HG02678 (cell line): Measurements from ENCODE around the gene CYP4F11.
"Not testable (repeated sequence)": the region's sequence is repeated elsewhere in the genome, so short reads cannot be mapped to it uniquely, and the experiment has no call there.

ENCODE experiments used
- ATAC-seq: cut with Tn5 transposase; IDR thresholded peaks from one replicate; pipeline ENCODE4 v1.9.1; 2021; ENCODE audit warnings: mild to moderate bottlenecking, moderate library complexity; ENCODE audit not compliant: unreplicated experiment

Gene CYP4F11

GRCh38 chr19:15885167-15885566, 49.2 kb downstream of the CYP4F11 start:
- ATAC-seq = no peak

GRCh38 chr19:15883329-15883728, 51.0 kb downstream of the CYP4F11 start:
- ATAC-seq = not testable (repeated sequence)

- no peak for ATAC-seq
Observed at GRCh38 chr19:15874821-15875474, 59.4 kb downstream of the CYP4F11 start.

- ATAC-seq = not testable (repeated sequence)
Observed at GRCh38 chr19:15873771-15874170, 60.6 kb downstream of the CYP4F11 start.

GRCh38 chr19:15871570-15871969, 62.8 kb downstream of the CYP4F11 start:
- ATAC-seq = no peak

GRCh38 chr19:15869873-15870272, 64.5 kb downstream of the CYP4F11 start:
- no peak for ATAC-seq

- no peak for ATAC-seq
Observed at GRCh38 chr19:15869109-15869555, 65.2 kb downstream of the CYP4F11 start.

- ATAC-seq = no peak
Observed at GRCh38 chr19:15866636-15867035, 67.7 kb downstream of the CYP4F11 start.

GRCh38 chr19:15864824-15865223, 69.5 kb downstream of the CYP4F11 start:
- ATAC-seq = no peak

GRCh38 chr19:15863272-15863671, 71.1 kb downstream of the CYP4F11 start:
- ATAC-seq = no peak

- ATAC-seq = no peak
Observed at GRCh38 chr19:15862444-15862843, 71.9 kb downstream of the CYP4F11 start.
